ENCODE measurements around the gene SLC23A3. TPM values are rescaled to one million over a fixed set of nuclear protein-coding genes. Genes with fewer than 3 reads are reported as not detected.
A peak's percentile ranks its signal among the peaks of the same experiment; 100 is the strongest.

Gene SLC23A3
- total RNA-seq, 2 donors from 2014 or later: 1.5 to 2.8 TPM

- DNase-seq (ENCODE audit: low spot score in 2 of 2) (peak in 1 of 2 donors; percentile 58), ATAC-seq (peak; percentile 56 to 57)
- Mint-ChIP-seq H3K27ac (peak overlapping the region in 1 of 2 donors; percentile 56), H3K36me3 (peaks cover 15 to 17% of the 10 kb centered on the region in 2 donors), H3K9me3 (no peaks in the 10 kb centered on the region)
Observed at GRCh38 chr2:219171231-219171651, 1.4 kb upstream of the SLC23A3 start.

GRCh38 chr2:219168932-219169331, 897 bp downstream of the SLC23A3 start:
- Mint-ChIP-seq H3K36me3 (peaks cover under 1% of the 10 kb centered on the region in 2 donors), H3K27ac (peak overlapping the region in 1 of 2 donors; percentile 46), H3K9me3 (no peaks in the 10 kb centered on the region)
- ATAC-seq (no peak), DNase-seq (ENCODE audit: low spot score in 2 of 2) (no peak)

GRCh38 chr2:219168526-219168925, 1.3 kb downstream of the SLC23A3 start:
- no peaks in the 10 kb centered on the region for H3K36me3 Mint-ChIP-seq
- H3K9me3 Mint-ChIP-seq: no peaks in the 10 kb centered on the region
- no peak for ATAC-seq
- peak in 1 of 2 donors; percentile 30 for DNase-seq (ENCODE audit: low spot score in 2 of 2)
- peak overlapping the region in 1 of 2 donors; percentile 46 for H3K27ac Mint-ChIP-seq

GRCh38 chr2:219167997-219168396, 1.8 kb downstream of the SLC23A3 start:
- DNase-seq (ENCODE audit: low spot score in 2 of 2) (peak in 1 of 2 donors; percentile 30), ATAC-seq (no peak)

GRCh38 chr2:219165058-219165911, 4.5 kb downstream of the SLC23A3 start:
- Mint-ChIP-seq H3K27ac (no peak overlapping the region), H3K36me3 (no peaks in the 10 kb centered on the region)

More at GRCh38 chr2:219167997-219168396, 1.8 kb downstream of the SLC23A3 start:
- H3K36me3 Mint-ChIP-seq: no peaks in the 10 kb centered on the region
- peak overlapping the region in 1 of 2 donors; percentile 52 for H3K27ac Mint-ChIP-seq
- no peaks in the 10 kb centered on the region for H3K9me3 Mint-ChIP-seq

GRCh38 chr2:219163156-219163555, 6.7 kb downstream of the SLC23A3 start:
- DNase-seq (ENCODE audit: low spot score in 2 of 2) (no peak), ATAC-seq (no peak)
- H3K27ac Mint-ChIP-seq: no peak overlapping the region
- H3K9me3 Mint-ChIP-seq: no peaks in the 10 kb centered on the region
- H3K36me3 Mint-ChIP-seq: no peaks in the 10 kb centered on the region

More at GRCh38 chr2:219165058-219165911, 4.5 kb downstream of the SLC23A3 start:
- DNase-seq (ENCODE audit: low spot score in 2 of 2) (peak in 1 of 2 donors; percentile 31), ATAC-seq (no peak)
- H3K9me3 Mint-ChIP-seq: no peaks in the 10 kb centered on the region

- H3K9me3 Mint-ChIP-seq: no peaks in the 10 kb centered on the region
- DNase-seq (ENCODE audit: low spot score in 2 of 2) (no peak), ATAC-seq (no peak)
- H3K36me3 Mint-ChIP-seq: no peaks in the 10 kb centered on the region
- H3K27ac Mint-ChIP-seq: peak overlapping the region in 1 of 2 donors; percentile 71
Observed at GRCh38 chr2:219161097-219161496, 8.7 kb downstream of the SLC23A3 start.

GRCh38 chr2:219160186-219161017, 9.4 kb downstream of the SLC23A3 start, which contains the start of gene NHEJ1:
Gene NHEJ1 (minus strand): TSS chr2:219160815. CDS start chr2:219158362, 2,453 bp downstream.
- no peaks in the 10 kb centered on the region for H3K9me3 Mint-ChIP-seq
- peak; percentile 87 to 90 for ATAC-seq
- peak; percentile 95 to 96 for DNase-seq (ENCODE audit: low spot score in 2 of 2)
- peak within 1 kb of the TSS; percentile 71 to 95 for H3K27ac Mint-ChIP-seq
- H3K36me3 Mint-ChIP-seq: no peaks in the 10 kb centered on the region

GRCh38 chr2:219159771-219160185, 10.1 kb downstream of the SLC23A3 start:
- ATAC-seq (peak in 1 of 2 donors; percentile 3), DNase-seq (ENCODE audit: low spot score in 2 of 2) (no peak)
- H3K27ac Mint-ChIP-seq: peak overlapping the region; percentile 71 to 90
- no peaks in the 10 kb centered on the region for H3K36me3 Mint-ChIP-seq
- no peaks in the 10 kb centered on the region for H3K9me3 Mint-ChIP-seq

- Mint-ChIP-seq H3K9me3 (no peaks in the 10 kb centered on the region), H3K27ac (no peak overlapping the region), H3K36me3 (no peaks in the 10 kb centered on the region)
- ATAC-seq: no peak
- no peak for DNase-seq (ENCODE audit: low spot score in 2 of 2)
Observed at GRCh38 chr2:219158586-219158985, 11.2 kb downstream of the SLC23A3 start.

GRCh38 chr2:219158025-219158424, 11.8 kb downstream of the SLC23A3 start:
- no peak for ATAC-seq
- H3K9me3 Mint-ChIP-seq: no peaks in the 10 kb centered on the region
- DNase-seq (ENCODE audit: low spot score in 2 of 2): no peak
- no peaks in the 10 kb centered on the region for H3K36me3 Mint-ChIP-seq
- no peak overlapping the region for H3K27ac Mint-ChIP-seq

- H3K27ac Mint-ChIP-seq: no peak overlapping the region
- no peaks in the 10 kb centered on the region for H3K36me3 Mint-ChIP-seq
- no peak for DNase-seq (ENCODE audit: low spot score in 2 of 2)
- no peaks in the 10 kb centered on the region for H3K9me3 Mint-ChIP-seq
- no peak for ATAC-seq
Observed at GRCh38 chr2:219157396-219157795, 12.4 kb downstream of the SLC23A3 start.

GRCh38 chr2:219155054-219155644, 14.7 kb downstream of the SLC23A3 start:
- peak in 1 of 2 donors; percentile 59 for DNase-seq (ENCODE audit: low spot score in 2 of 2)
- Mint-ChIP-seq H3K9me3 (no peaks in the 10 kb centered on the region), H3K27ac (no peak overlapping the region), H3K36me3 (no peaks in the 10 kb centered on the region)
- ATAC-seq: peak; percentile 54 to 57

GRCh38 chr2:219149667-219150066, 20.2 kb downstream of the SLC23A3 start:
- no peak overlapping the region for H3K27ac Mint-ChIP-seq
- no peaks in the 10 kb centered on the region for H3K9me3 Mint-ChIP-seq

GRCh38 chr2:219142329-219142728, 27.5 kb downstream of the SLC23A3 start:
- no peak overlapping the region for H3K27ac Mint-ChIP-seq
- no peak for DNase-seq (ENCODE audit: low spot score in 2 of 2)
- H3K36me3 Mint-ChIP-seq: peaks cover 16 to 22% of the 10 kb centered on the region in 2 donors
- no peak for ATAC-seq
- H3K9me3 Mint-ChIP-seq: no peaks in the 10 kb centered on the region

More at GRCh38 chr2:219149667-219150066, 20.2 kb downstream of the SLC23A3 start:
- DNase-seq (ENCODE audit: low spot score in 2 of 2) (no peak), ATAC-seq (no peak)
- H3K36me3 Mint-ChIP-seq: peaks cover 9 to 13% of the 10 kb centered on the region in 2 donors

- H3K36me3 Mint-ChIP-seq: peaks cover 12 to 13% of the 10 kb centered on the region in 2 donors
- H3K27ac Mint-ChIP-seq: no peak overlapping the region
- H3K9me3 Mint-ChIP-seq: no peaks in the 10 kb centered on the region
- ATAC-seq (no peak), DNase-seq (ENCODE audit: low spot score in 2 of 2) (no peak)
Observed at GRCh38 chr2:219140722-219141121, 29.1 kb downstream of the SLC23A3 start.

All from activated naive CD4-positive, alpha-beta T cell treated with anti-CD3 and anti-CD28 coated beads, Interleukin-2, amount 50 U/mL, for 72 hours (primary cell).